NCI-H1436 treated with DMSO at 0.1 percent for 48 hours (cell line): ENCODE measurements around the gene RMI2.

Source experiments
- DNase-seq: peaks from one replicate; lab custom pipeline; 2025; lab: John Stamatoyannopoulos, UW

The RMI2 gene

DNA sequence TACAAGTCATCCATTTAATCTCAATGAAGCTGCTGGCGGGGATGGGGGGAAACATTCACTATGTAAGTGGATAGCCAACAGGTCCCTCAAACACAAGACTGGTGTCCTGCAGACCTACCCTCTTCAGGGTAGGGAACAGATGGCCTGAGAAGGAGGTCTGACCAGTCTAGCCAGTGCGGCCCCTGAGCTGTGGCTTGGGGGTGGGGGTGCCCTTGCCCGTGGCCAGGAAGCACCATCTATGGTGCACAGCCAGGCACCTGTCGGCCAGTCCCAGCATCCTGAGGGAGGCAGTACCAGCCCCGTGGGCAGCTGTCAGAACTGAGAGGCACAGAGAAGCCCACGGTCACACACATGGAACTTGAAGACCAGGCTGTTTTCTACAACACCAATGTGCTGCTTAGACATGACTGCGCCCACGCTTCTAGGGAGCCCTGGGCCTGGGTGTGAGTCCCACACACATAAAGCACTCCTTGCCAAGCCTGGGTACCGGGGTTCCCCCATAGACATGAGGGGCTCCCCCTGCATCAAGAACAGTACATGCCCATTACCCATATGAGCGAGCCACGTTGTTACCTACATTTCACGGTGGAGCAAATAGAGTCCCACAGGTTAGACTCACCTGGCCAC lies 40.9 kb downstream of the RMI2 start:
- no peak for DNase-seq

DNA sequence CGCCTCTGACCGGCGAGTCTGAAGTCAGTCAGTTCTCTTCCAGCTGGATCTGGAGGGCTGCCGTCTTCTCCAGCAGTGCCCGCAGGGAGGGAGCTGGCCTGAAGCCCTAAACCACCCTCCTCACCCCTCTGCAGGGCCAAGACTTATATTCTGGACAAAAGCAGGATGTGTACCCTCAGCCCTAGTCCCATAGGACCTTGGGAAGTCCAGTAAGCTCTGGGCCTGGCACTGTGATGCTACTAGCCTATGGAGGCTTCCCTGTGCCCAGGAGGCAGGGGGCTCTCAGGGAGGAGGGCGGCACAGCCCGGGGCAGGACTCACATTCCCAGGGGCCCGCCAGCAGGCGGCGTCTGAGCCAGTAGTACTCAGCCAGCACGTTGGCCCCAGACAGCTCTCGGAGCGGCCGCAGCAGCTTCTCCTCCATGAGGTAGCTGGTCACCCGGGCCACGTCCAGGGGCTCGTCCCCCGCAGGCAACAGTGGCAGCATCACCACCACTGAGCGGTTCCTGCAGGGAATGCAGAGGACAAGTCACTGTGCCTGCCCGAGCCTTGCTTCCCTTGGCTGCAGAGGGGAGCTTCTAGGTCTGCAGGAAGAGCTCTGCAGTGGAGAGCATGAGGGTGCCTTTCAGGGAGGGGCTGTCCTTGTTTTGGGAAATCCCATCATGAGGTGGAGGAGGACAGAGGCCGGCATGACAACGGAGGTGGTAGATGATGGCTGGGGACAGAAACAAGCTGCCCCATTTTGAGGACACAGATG lies 41.7 kb downstream of the RMI2 start:
- DNase-seq: no peak

DNA sequence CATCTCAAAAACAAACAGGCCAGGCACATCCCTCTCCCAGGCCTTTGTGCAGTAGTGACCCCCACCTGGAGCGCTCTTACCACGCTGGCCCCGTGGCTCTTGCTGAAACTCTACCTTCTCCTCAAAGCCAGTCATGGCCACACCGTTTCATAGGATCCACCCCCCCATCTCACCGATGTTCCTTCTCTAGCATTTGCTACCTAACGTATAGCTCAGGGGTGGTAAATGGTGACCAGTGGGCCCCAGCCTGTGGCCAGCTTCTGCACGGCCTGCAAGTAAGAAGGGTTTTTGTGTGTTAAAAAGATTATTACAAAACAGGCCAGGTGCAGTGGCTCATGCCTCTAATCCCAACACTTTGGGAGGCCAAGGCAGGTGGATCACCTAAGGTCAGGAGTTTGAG lies 43.8 kb downstream of the RMI2 start:
- no peak for DNase-seq

DNA sequence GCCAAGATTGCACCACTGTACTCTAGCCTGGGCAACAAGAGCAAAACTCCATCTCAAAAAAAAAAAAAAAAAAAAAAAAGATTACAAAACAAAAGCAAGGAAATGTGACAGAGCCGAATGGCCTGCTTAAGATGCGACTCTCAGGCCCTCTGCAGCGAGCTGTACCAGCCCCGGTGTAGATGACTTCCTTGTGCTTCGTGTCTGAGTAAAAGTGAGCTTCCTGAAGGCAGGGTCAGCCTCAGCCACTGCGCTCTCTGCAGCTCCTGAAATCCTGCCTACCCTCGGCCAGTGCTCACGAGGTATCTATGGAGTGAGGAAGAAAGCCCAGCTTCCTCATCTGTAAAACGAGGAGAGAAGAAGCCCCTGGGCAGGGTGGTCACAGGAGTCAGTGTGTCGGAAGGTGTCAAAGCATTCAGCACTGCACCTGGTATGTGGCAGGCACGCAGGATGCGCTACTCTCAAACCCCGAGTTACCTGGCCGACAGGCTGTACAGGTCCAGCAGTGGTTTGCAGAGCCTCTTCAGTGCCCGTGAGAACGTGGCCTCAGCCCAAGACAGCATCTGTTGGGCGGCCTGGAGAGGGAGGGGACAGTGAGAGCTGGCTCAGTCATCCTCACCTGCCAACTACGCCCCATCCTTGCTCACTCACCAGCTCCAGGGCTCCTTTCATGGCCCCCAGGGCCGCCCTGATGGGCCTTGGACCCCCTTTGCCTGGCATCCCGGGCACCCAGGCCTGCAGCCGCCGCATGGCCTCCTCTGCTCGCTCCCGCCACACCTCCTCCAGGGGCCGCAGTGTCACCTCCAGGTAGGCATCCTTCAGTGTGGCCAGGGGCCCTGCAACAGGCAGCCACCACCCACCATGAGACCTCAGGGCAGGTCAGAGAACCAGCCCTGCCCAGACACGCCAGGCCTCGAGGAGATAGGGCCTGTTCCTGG lies 44.6 kb downstream of the RMI2 start:
- no peak for DNase-seq

DNA sequence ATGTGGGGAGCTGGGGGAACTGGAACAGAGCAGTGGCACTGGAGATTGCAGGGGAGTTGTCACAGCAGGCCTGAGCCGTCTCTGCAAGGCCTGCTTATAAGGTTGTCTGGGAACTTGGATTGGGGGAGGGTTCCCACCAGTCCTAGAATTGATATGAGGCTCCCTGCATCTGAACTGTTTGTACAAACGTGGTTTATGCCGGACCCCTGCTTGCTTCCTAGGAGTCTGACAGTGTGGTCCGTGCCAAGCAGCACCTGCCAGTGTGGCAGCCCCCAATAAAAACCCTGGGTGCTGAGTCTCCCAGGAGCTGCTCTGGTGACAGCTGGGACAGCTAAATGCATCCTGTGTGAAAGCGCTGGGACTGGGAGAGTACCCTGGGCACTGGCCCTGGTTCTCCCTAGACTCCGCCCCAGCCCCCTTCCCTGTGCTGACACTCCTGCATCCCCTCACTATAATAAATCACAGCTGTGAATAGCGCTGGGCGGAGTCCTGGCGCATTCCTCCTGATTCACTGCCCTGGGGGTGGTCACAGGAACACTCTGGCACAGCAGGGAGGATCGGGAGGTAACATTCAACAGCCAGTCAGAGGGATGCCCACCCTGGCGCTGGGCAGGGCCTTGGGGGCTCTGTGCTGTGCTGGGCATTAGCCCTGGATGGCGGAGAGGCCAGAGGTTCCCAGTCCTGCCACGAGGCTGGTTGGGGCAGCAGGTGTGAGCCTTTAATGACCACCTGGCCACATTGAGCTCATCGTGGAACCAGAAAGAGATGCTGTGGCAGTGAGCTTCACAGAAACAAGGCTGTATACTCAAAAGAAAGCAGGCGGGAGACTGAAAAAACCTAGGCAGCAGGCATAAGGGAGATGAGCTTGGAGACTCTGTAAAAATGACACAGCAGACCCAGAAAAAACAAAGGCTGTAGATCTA lies 45.6 kb downstream of the RMI2 start:
- no peak for DNase-seq

DNA sequence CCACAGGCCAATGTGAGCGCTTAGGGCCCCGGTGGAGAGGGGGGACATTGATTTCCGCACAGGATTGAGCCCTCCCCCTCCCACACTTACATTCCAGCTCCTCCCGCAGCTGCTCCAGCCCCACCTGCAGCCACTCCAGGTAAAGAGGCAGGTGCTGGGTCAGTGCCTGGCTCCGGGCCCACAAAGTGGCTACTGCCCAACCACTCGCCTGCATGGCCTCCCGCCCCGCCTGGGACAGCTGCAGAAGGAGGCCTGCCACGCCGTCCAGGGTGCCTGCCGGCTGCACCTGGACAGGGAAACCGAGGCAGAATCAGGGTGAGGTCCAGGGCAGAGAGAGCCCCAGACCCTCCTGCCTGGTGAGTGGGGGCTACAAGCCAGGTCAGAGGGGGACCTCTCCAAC lies 46.3 kb downstream of the RMI2 start:
- DNase-seq: no peak

DNA sequence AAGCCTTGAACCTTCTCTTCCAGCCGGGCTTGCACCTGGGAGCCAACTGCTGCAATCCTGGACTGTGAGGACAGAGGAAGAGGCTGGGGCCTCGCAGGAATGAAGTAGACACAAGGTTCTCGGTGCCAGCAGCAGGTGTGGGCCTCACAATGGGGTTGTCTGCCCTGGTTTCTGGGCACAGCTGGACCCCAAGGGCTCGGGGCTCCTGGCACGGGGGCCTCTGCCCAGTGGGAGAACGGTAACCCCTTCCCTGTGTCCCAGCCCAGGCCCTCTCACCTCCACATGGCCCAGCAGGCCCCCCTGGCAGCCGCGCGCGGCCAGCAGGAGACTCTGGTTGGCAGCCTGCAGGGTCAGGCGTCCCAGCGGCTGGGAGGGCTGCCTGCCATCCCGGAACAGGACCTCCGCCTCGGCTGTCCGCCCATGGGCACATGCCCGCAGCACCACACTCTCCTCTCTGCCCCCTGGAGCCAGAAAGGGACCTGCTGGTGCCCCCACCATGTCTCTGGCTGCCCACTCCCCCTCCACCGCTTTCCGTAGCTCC lies 46.9 kb downstream of the RMI2 start:
- no peak for DNase-seq

DNA sequence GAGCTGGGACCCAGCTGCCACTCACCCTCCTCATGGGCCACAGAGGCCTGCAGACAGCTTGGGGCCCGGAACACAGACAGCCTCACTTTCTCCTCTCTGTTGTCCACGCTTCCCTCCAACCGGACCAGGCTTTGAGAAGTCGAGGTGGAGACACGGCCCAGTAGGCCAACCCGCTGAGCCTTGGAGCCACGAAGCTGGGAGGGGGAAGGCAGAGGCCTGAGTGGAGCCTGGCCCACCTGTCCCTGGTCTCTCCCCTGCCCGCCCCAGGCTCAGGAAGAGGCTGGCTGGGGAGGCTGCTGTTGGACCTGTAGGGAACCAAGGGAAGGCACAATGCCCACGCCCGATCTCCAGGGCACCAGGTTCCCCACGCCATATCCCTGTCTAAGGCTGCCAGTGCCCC lies 48.1 kb downstream of the RMI2 start:
- no peak for DNase-seq

DNA sequence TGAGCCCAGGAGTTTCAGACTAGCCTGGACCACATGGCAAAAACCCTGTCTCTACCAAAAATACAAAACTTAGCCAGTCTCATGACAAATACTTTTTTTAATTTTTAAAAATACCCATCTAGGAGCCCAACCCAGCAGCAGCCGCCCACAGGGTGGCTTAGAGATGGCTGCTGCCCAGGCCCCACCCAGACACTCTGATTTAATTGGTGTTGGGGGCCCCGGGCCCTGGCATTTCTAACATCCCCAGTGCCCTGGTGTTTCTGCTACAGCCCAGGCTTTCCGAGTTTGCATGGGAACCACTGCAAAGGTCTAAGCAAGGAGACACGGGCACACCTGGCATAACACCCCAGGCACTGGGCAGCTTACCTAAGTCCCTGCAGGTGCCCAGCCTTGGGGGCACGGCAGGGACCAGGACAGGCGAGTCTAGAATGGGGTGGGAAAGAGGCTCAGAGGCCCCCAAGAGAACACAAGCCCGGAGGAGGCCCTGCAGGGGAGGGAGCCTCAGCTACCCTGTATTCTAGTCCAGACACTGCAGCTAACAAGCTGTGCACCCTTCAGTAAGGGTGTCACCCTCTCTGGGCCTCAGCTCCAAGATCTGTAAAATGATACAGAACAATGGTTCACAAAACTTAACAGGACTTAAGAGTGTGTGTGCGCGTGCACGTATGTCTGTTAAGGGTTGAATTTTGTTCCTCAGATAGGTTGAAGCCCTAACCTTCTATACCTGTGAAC lies 48.8 kb downstream of the RMI2 start:
- no peak for DNase-seq

DNA sequence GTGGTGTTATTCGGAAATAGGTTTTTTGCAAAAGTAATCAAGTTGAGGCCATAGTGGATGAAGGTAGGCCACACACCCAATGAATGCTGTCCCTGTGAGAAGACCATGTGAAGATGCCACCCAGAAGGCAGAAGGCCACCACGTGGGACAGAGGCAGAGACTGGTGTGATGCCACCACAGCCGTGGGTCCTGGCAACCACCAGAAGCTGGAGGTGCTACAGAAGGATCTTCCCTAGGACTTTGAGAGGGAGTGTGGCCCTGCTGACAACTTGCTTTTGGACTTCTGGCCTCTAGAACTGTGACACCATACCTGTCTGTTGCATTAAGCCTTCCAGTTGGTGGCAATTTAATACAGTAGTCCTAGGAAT lies 49.3 kb downstream of the RMI2 start:
- no peak for DNase-seq

DNA sequence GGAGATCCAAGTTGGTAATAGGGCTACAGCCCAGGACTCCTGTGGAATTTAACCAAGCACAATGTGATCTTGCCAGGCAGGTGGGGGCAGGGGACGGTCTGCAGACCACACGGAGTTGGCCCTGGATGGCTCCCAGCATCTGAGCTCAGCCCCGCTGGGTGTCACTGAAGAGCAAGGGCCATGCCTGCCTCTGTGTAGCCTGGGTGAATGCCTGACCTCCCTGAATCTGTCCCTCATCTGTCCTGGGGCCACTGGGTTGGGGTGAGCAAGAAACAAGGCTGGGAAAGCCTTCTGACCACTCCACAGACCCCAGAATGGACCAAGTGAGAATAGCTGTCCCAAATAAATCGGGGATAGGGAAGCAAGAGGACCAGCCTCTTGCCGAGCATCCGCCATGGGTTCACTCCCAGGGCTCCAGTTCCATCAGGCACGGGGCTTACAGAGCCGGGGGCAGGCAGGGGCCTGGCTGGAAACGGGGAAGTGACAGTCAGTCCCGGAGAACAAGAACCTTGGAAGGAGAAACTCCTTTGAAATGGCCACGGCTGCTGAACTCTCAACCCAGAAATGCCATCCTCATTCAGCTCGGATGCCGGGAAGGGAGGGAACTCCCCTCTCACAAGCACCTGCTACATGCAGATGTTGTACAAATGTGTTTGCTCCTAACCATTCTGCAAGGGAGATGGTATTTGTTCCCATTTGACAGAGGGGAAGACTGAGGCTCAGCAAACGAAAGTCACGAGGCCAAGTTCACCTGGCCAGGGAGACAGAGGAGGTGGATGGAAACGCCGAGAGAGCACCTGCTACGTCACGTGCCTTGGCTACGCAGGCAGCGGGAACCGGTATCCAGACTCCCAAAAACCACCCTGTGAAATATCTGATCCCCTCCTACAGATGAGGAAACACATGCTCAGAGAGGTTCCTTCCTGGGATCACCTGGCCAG lies 50.0 kb downstream of the RMI2 start:
- DNase-seq: no peak

DNA sequence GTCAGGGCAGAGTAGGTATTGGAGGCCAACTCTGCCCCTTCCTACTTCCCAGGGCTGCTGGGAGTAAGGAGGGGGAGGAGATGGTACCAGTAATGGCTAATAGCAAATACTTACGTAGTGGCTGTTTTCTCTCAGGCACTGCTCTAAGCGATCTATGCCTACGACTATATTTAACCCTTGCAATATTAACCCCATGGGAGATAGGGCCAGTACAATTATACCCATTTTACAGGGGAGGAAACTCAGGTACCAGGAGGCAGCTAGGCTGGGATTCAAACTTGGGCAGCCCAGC lies 50.6 kb downstream of the RMI2 start:
- no peak for DNase-seq

DNA sequence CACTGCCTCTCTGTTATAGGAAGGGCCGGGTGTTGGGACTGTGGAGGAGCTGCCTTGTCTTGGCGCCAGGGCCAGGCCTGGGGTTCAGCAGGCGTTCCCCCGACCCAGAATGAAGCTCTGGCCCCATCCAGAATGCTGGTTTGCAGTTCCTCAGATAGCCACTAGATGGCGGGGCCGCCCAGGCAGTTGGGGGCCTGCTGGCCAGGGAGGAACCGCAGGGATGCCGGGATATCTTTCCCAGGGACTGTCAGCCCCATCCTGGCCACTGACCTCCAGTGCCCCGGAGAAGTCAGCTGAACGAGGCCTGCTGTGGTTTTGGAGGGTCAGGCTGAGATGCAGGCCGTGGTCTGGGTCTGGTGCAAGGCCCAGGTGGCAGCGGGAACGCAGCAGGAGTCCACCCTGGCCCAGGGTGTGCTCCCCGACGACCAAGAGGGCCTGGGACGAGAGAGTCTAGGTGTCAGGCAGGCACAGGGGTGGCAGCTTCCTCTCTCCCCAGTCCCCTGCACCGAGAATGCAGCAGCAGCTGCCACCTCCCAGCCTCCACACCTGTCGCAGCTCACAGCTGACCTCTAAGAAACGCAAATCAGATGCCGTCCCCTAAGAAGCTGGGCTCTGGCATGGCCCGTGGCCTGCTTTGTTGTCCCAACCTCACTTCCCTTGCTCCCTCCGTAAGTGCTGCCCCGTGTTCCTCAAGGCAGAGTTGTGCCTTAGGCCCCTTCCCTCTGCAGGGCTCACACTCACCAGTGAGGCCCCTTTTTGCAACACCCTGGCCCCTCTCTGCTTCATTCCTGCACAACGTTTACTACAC lies 51.2 kb downstream of the RMI2 start:
- no peak for DNase-seq

DNA sequence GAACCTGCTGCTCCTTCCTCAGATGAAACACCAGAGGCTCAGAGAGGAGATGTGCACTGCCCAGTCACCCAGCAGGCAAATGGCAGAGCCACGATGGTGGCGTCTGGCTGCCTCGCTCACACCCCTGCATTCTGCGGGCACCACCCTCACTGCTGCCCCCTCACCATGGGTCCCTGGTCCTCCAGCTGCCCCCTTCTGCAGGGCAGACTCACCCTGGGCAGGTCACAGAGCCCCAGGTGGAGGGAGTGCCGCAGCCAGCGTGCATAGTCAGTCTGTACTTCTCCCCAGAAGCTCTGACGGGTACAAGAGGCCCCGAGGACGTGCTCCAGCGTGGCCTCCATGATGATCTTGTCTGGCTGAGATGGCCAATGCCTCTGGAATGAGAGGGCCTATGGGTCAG lies 52.9 kb downstream of the RMI2 start:
- DNase-seq: no peak

DNA sequence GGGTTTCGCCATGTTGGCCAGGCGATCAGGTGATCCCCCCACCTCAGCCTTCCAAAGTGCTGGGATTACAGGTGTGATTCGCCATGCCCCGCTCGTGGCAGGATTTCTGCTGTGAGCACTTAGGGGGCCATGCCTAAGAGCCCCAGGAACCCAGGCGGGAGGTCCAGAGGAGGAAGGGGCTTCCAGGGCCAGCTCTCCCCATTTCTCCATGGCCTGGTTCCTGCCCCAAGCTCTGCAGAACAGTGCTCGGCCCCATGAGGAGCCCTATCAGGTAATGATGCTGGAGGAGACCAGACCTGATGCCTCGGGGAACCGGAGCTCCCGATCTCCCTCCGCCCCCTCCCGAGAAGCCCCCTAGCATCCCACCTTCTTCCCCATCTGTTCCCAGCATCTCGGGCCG lies 53.6 kb downstream of the RMI2 start:
- no peak for DNase-seq

DNA sequence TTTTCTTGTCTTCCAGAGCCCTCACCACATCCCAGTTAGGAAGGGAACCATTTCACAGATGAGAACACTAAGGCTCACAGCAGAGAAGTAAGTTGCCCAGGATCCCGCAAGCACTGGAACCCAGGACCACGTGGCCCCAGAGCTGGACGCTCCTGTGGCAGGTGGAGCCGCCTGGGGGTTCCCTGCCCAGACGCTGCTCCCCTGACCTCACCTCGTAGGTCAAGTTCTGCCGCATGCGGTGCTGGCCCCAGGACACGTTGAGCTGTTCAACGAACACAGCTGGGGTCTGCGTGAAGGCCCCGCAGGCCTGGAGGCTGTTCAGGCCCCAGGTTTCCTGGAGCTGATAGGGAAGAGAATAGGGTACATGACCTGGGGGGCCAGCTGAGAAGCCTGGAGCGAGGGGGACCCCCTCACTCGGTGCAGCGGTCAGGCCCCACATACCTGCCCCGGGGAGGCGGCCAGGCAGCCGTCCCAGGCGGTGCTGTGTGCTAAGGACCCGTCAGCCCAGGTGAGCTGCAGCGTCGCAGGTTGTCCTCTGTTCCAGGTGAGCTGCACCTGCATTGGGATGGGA lies 54.1 kb downstream of the RMI2 start:
- DNase-seq: no peak

DNA sequence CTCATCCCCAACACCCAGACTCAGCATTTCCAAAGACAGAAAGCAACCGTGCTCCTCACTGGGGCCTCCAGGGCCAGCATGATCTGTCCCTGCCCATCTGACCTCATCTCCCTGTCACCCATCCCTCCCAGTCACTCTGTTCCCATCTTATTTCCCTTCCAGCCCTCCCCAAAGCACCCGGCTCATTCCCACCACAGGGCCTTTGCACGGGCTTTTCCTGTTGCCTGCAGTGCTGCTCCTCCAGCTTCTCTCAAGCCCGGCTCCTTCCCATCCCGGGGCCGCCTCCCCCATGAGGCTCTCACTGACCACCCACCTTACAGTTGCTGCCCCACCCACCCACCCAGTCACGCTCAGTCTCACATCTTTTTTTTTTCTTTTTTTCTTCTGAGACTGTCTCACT lies 54.8 kb downstream of the RMI2 start:
- DNase-seq: no peak
